Endothelial cell of umbilical vein (primary cell): ENCODE measurements around the gene ICE2. TPM values are rescaled to one million over a fixed set of nuclear protein-coding genes. Genes with fewer than 3 reads are reported as not detected.

ENCODE experiments used
- BruUV-seq: library from RNA; stranded (reverse); fragments of 400-500 nt; replicated peaks from 2 replicates; lab custom pipeline; 2021; lab: Mats Ljungman, UMichigan
- CTCF ChIA-PET: fragments of 300-600, 350-600 bp; sonication (Branson Sonifier 250); formaldehyde crosslinking; loops from one replicate; lab custom pipeline; 2021; ENCODE audit warnings: antibody characterized with exemption, inconsistent platforms; lab: Charles Lee
- POLR2A ChIA-PET: fragments of 300-600, 350-600 bp; sonication (Branson Sonifier 250); formaldehyde crosslinking; loops from one replicate; lab custom pipeline; 2021; ENCODE audit warnings: antibody characterized with exemption, inconsistent platforms; lab: Charles Lee
- DNase-seq: peaks from one replicate; pipeline ENCODE4 v3.0.0-alpha.2; 2011; ENCODE audit warnings: low read depth, low spot score
- FAIRE-seq: peaks from 2 replicates; lab custom pipeline; 2011; peaks lifted over from hg19 to GRCh38; lab: Jason Lieb, UNC
- H2AFZ ChIP-seq: 2 replicates; pipeline ENCODE4 v1.6.0; 2012; ENCODE audit warnings: low read depth, low read length, control low read depth, inconsistent platforms
- H3K27ac ChIP-seq: 2 replicates; pipeline ENCODE4 v1.5.1; 2011; ENCODE audit warnings: low read depth, mild to moderate bottlenecking, control low read depth, low read length, moderate library complexity; ENCODE audit not compliant: insufficient read depth
- H3K27me3 ChIP-seq, 2 experiments: 2 replicates each; pipeline versions ENCODE4 v1.6.0 to v1.6.1; 2011; ENCODE audit warnings: low read length in 2 of 2, mixed read lengths in 1 of 2; ENCODE audit not compliant: control insufficient read depth in 2 of 2, insufficient read depth in 2 of 2
- H3K36me3 ChIP-seq, 2 experiments: 2 replicates in 1 of 2; 3 replicates in 1 of 2; pipeline ENCODE4 v1.5.1; 2011; ENCODE audit warnings: low read length in 2 of 2, mild to moderate bottlenecking in 1 of 2, moderate library complexity in 1 of 2; ENCODE audit not compliant: control insufficient read depth in 2 of 2, insufficient read depth in 2 of 2; ENCODE audit errors: extremely low read depth in 1 of 2
- H3K4me1 ChIP-seq: 3 replicates; pipeline ENCODE4 v1.5.1; 2011; ENCODE audit warnings: mild to moderate bottlenecking, low read length; ENCODE audit not compliant: control insufficient read depth, insufficient read depth; ENCODE audit errors: extremely low read depth
- H3K4me2 ChIP-seq: 2 replicates; pipeline ENCODE4 v1.6.1; 2011; ENCODE audit warnings: low read length, control low read depth, mixed read lengths; ENCODE audit not compliant: insufficient read depth
- H3K4me3 ChIP-seq, 3 experiments: fragments of 200-600 bp in 1 of 3; sonication (generic), shearing (Covaris generic) in 1 of 3; replicated peaks in 1 of 3; 2 replicates each; pipeline ENCODE4 v1.5.1; 2011 to 2016; ENCODE audit warnings: control low read depth in 3 of 3, low read length in 3 of 3, mild to moderate bottlenecking in 2 of 3, inconsistent platforms in 1 of 3, low read depth in 1 of 3, moderate library complexity in 1 of 3; ENCODE audit not compliant: insufficient read depth in 1 of 3
- H3K79me2 ChIP-seq: 2 replicates; pipeline ENCODE4 v1.6.0; 2012; ENCODE audit warnings: low read length, inconsistent platforms; ENCODE audit not compliant: control insufficient read depth, insufficient read depth
- H3K9ac ChIP-seq: replicated peaks from 2 replicates; pipeline ENCODE3; 2011; ENCODE audit warnings: low read length, control low read depth; ENCODE audit not compliant: insufficient read depth; ENCODE audit errors: extremely low read depth
- H3K9me1 ChIP-seq: replicated peaks from 3 replicates; pipeline ENCODE4 v1.6.0; 2011; ENCODE audit warnings: mild to moderate bottlenecking, low read length; ENCODE audit not compliant: control insufficient read depth, insufficient read depth; ENCODE audit errors: extremely low read depth
- H3K9me3 ChIP-seq: replicated peaks from 2 replicates; pipeline ENCODE4 v1.5.1; 2012; ENCODE audit warnings: low read length, inconsistent platforms; ENCODE audit not compliant: control insufficient read depth, insufficient read depth
- H4K20me1 ChIP-seq: replicated peaks from 2 replicates; pipeline ENCODE3; 2011; ENCODE audit warnings: mild to moderate bottlenecking, low read length; ENCODE audit not compliant: control insufficient read depth, insufficient read depth; ENCODE audit errors: extremely low read depth
- EZH2 ChIP-seq: IDR thresholded peaks from 2 replicates; pipeline ENCODE4 v1.6.1; 2012; ENCODE audit warnings: borderline replicate concordance, low read depth, mild to moderate bottlenecking, moderate library complexity, low read length, inconsistent platforms; ENCODE audit not compliant: severe bottlenecking
- FOS ChIP-seq: IDR thresholded peaks from 2 replicates; pipeline ENCODE4 v1.6.1; 2011; ENCODE audit warnings: mild to moderate bottlenecking, low read length, moderate library complexity, borderline replicate concordance; ENCODE audit not compliant: insufficient read depth
- GATA2 ChIP-seq: IDR thresholded peaks from 2 replicates; pipeline ENCODE4 v1.7.0; 2011; ENCODE audit warnings: low read depth, mild to moderate bottlenecking, moderate library complexity, mixed read lengths, low read length; ENCODE audit not compliant: insufficient read length, insufficient read depth
- JUN ChIP-seq: IDR thresholded peaks from 2 replicates; pipeline ENCODE4 v1.6.1; 2011; ENCODE audit warnings: borderline replicate concordance, low read depth; ENCODE audit not compliant: insufficient read length, insufficient read depth
- MYC ChIP-seq: IDR thresholded peaks from one replicate; pipeline ENCODE4 v1.6.1; 2011; ENCODE audit warnings: mild to moderate bottlenecking, low read depth, low read length
- POLR2A ChIP-seq: IDR thresholded peaks from 2 replicates; pipeline ENCODE4 v1.6.1; 2012; ENCODE audit warnings: low read depth, mild to moderate bottlenecking, control low read depth, low read length
- POLR2AphosphoS5 ChIP-seq: IDR thresholded peaks from 2 replicates; pipeline ENCODE4 v1.6.1; 2012; ENCODE audit warnings: low read depth, mild to moderate bottlenecking, control low read depth, low read length, moderate library complexity; ENCODE audit not compliant: insufficient read depth
- dilution Hi-C: fragments of 300-500 bp; cut with MboI; formaldehyde crosslinking; loops from one replicate; pipeline ENCODE4 v1.15.0; 2019; ENCODE audit warnings: low sequenced_read_pairs; ENCODE audit not compliant: extremely low pct_ligation_motif_present
- intact Hi-C: fragments of 100-400 bp; cut with micrococcal nuclease; formaldehyde crosslinking; loops from one replicate; pipeline ENCODE4 v1.10.0; 2022
- polyA plus RNA-seq, 4 experiments: library from polyadenylated mRNA; depleted of rRNA in 3 of 4; stranded (reverse) in 3 of 4; unstranded in 1 of 4; fragments of >200 nt; gene quantifications; 2 replicates each; pipeline versions ENCODE4 v1.2.1 to v1.2.3, GENCODE V29; 2011 to 2012; ENCODE audit warnings: missing spikeins in 1 of 4
- total RNA-seq: library from RNA; stranded (reverse); gene quantifications from 2 replicates; pipeline ENCODE4 v1.2.3, GENCODE V29; 2021
- TF ChIP-seq, protein P1 (sequence below): IDR thresholded peaks from 2 replicates; pipeline ENCODE4 v1.6.1; 2011; ENCODE audit not compliant: insufficient read depth, insufficient read length
- TF ChIP-seq, protein P2 (sequence below), 2 donors: IDR thresholded peaks; 1 replicate in 1 of 2; 2 replicates in 1 of 2; pipeline ENCODE4 v1.5.1; 2011; ENCODE audit warnings: low read length in 2 of 2, mild to moderate bottlenecking in 2 of 2, moderate library complexity in 2 of 2, control low read depth in 1 of 2, inconsistent platforms in 1 of 2, low read depth in 1 of 2; ENCODE audit not compliant: insufficient read depth in 1 of 2; ENCODE audit errors: extremely low read depth in 1 of 2

The ICE2 gene
- total and polyA plus RNA-seq, 2 donors (not counting 3 experiments of a cell fraction or from before 2014, with no cell fraction given) = 22.1 to 57.0 TPM

DNA sequence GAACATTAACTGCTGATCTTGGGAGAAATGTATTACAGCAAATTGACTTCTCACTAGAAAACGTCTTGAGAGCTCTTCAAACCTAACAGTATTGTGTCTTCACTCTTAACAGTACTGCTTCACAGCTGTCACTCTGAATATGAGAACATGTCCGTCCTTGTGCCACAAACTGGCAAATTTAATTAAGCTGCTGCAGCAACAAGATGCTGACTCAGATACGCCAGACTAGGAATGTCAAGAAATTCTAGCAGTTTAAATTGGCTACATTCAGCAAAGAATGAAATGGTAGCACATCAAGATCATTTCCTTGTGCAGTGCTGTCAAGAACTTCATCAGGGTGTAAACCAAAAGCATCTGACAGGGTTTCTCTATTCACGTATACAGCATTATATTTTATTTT is 7.6 kb downstream of the ICE2 start:
- Histone ChIP-seq H3K4me3 (no peak overlapping the region), H3K79me2 (peaks cover 43% of the 10 kb centered on the region), H3K4me2 (no peak overlapping the region), H3K36me3 (peaks cover 4 to 6% of the 10 kb centered on the region in 2 experiments), H4K20me1 (no peaks in the 10 kb centered on the region), H3K27ac (no peak overlapping the region), H3K9ac (no peak overlapping the region), H3K27me3 (no peaks in the 10 kb centered on the region), H3K4me1 (peaks cover 15% of the 10 kb centered on the region), H3K9me1 (no peaks in the 10 kb centered on the region), H3K9me3 (no peaks in the 10 kb centered on the region), H2AFZ (no peak overlapping the region)
- ChIA-PET POLR2A (no interaction called here), CTCF (interaction anchor here (1.7 kb wide), 1 partner anchor 121 kb away, joined by 3 read pairs; no protein-coding TSS in a partner anchor)
- TF ChIP-seq POLR2A (no peak), EZH2 (no peak), JUN (no peak), MYC (no peak), GATA2 (no peak), FOS (no peak), POLR2AphosphoS5 (no peak)
- TF ChIP-seq, protein P1, sequence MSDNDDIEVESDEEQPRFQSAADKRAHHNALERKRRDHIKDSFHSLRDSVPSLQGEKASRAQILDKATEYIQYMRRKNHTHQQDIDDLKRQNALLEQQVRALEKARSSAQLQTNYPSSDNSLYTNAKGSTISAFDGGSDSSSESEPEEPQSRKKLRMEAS = no peak
- TF ChIP-seq, protein P2, sequence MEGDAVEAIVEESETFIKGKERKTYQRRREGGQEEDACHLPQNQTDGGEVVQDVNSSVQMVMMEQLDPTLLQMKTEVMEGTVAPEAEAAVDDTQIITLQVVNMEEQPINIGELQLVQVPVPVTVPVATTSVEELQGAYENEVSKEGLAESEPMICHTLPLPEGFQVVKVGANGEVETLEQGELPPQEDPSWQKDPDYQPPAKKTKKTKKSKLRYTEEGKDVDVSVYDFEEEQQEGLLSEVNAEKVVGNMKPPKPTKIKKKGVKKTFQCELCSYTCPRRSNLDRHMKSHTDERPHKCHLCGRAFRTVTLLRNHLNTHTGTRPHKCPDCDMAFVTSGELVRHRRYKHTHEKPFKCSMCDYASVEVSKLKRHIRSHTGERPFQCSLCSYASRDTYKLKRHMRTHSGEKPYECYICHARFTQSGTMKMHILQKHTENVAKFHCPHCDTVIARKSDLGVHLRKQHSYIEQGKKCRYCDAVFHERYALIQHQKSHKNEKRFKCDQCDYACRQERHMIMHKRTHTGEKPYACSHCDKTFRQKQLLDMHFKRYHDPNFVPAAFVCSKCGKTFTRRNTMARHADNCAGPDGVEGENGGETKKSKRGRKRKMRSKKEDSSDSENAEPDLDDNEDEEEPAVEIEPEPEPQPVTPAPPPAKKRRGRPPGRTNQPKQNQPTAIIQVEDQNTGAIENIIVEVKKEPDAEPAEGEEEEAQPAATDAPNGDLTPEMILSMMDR (IDR thresholded peaks at IDR 0.05; ENCODE audit: extremely low read depth in 1 of 2, insufficient read depth in 1 of 2, low read depth in 1 of 2, low read length in 2 of 2) = no peak
- FAIRE-seq = no peak
- intact Hi-C loops (loop anchor here (1.0 kb wide), 1 partner anchor 8 kb away; the partner anchor contains the start of gene ICE2), dilution Hi-C loops (no loop called here)
- BruUV-seq = no TSS peak
- no peak for DNase-seq
